Measurements from ENCODE around the gene AKR1C8. TPM values are rescaled to one million over a fixed set of nuclear protein-coding genes. Genes with fewer than 3 reads are reported as not detected.

Gene AKR1C8
- total RNA-seq, 6 donors from 2014 or later = 0.30 to 9.4 (median 0.53) TPM; not detected in 2

DNA sequence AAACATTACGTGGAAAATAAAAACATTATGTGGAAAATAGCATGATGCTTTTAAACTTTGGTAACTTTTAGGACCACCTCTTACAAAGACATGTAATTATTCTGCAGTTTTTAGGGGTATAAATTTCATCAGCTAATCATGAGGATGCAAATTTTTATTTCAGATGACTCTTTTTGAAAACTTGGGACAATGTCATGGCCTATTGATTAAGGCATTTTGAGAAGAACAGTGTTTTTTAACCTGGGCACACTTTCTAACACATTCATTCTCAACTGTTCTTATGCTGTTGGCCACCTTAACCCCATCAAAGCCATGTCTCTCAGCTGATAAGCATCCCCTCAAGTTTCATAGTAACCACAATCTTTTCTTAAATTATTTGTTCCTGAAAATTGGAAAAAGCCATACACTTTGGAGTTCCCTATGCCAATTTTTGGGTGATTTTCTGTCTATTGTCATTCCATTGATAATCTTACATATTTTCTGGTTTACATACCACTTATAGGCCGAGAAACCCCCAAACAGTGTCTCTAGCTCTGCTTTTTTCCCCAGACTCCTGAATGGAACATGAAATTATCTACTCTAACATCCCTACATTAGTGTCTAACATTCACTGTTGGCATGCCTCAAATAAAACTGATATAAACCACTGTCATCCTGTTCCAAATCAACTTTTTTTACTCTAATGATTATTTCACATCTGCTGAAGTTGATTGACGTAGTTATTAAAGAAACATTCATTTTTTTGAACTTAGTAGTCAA is 76.1 kb downstream of the AKR1C8 start:
- Histone ChIP-seq H3K27me3 (no peaks in the 10 kb centered on the region), H3K9me3 (no peaks in the 10 kb centered on the region), H3K36me3 (peaks cover 2 to 23% (median 7%) of the 10 kb centered on the region in 4 donors), H3K4me3 (no peak overlapping the region), H3K4me1 (no peaks in the 10 kb centered on the region), H3K27ac (no peak overlapping the region)
- ATAC-seq (ENCODE audit: low FRiP score in 2 of 2) (no peak), DNase-seq (no peak)
- TF ChIP-seq EP300 (IDR thresholded peaks at IDR 0.05) = no peak
- TF ChIP-seq, protein P1, sequence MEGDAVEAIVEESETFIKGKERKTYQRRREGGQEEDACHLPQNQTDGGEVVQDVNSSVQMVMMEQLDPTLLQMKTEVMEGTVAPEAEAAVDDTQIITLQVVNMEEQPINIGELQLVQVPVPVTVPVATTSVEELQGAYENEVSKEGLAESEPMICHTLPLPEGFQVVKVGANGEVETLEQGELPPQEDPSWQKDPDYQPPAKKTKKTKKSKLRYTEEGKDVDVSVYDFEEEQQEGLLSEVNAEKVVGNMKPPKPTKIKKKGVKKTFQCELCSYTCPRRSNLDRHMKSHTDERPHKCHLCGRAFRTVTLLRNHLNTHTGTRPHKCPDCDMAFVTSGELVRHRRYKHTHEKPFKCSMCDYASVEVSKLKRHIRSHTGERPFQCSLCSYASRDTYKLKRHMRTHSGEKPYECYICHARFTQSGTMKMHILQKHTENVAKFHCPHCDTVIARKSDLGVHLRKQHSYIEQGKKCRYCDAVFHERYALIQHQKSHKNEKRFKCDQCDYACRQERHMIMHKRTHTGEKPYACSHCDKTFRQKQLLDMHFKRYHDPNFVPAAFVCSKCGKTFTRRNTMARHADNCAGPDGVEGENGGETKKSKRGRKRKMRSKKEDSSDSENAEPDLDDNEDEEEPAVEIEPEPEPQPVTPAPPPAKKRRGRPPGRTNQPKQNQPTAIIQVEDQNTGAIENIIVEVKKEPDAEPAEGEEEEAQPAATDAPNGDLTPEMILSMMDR (IDR thresholded peaks at IDR 0.05) = no peak
- no peak for TF ChIP-seq POLR2AphosphoS5 (IDR thresholded peaks at IDR 0.05)
- no peak for TF ChIP-seq POLR2A (IDR thresholded peaks at IDR 0.05)
- 39 to 70% methylated on average over 3 of the region's 3 CpGs for WGBS, 2 donors

DNA sequence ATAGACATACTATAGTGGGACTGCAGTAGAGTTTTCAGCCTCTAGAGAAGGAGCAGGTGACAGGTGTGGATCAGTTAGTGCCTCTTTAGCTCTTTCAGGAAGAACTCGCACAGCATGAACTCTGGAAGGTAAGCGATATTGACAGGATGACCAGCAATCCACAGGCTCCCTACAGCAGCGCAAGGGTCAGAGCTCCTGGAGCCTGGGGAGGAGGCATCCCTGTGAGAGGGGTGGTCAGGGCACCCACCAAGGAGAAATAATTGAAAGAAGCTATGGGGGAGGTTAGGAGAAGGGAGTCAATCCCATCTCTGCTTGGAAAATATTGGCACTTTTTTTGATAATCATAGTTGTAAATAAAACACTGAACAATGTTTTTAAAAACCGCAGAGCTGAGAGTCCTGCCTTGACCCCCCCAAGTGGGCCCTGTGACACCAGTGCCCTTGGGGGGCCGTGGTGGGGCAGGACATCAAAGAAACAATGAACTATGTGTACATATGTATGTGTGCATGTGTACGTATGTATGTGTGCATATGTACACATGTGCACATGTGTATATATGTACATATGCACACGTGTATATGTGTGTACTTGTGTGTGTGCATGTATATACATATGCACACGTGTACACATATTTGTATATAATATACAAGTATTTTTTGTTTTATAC is 77.0 kb downstream of the AKR1C8 start:
- WGBS, 2 donors = 59 to 72% methylated on average over 8 of the region's 8 CpGs

DNA sequence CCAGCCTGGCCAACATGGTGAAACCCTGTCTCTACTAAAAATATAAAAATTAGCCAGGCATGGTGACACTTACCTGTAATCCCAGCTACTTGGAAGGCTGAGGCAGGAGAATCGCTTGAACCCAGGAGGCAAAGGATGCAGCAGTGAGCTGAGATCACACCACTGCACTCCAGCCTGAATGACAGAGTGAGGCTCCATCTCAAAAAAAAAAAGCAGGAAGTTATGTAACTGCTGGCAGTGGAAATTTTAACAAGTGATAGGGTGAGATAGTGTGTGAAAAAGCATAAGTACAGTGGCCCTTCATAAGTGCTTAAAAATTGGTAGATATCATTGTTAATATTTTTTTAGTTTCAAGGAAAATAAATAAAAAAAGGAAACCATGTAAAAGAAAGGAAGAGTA is 78.4 kb downstream of the AKR1C8 start:
- whole genome bisulfite sequencing, 2 donors = 50 to 83% methylated on average over 1 of the region's 1 CpG
- TF ChIP-seq POLR2AphosphoS5 (IDR thresholded peaks at IDR 0.05) (no peak), EP300 (IDR thresholded peaks at IDR 0.05) (no peak), POLR2A (IDR thresholded peaks at IDR 0.05) (no peak)
- TF ChIP-seq, protein P1 (IDR thresholded peaks at IDR 0.05) = no peak

More for the DNA sequence above, 77.0 kb downstream of the AKR1C8 start:
- no peaks in the 10 kb centered on the region for H3K9me3 ChIP-seq
- DNase-seq (no peak), ATAC-seq (ENCODE audit: low FRiP score in 2 of 2) (no peak)
- H3K27me3 ChIP-seq = no peaks in the 10 kb centered on the region
- TF ChIP-seq EP300 (IDR thresholded peaks at IDR 0.05) = no peak
- no peak for TF ChIP-seq POLR2A (IDR thresholded peaks at IDR 0.05)
- TF ChIP-seq, protein P1 (IDR thresholded peaks at IDR 0.05) = no peak
- TF ChIP-seq POLR2AphosphoS5 (IDR thresholded peaks at IDR 0.05) = no peak
- peaks cover 2 to 29% (median 10%) of the 10 kb centered on the region in 4 donors for H3K36me3 ChIP-seq
- H3K4me3 ChIP-seq = no peak overlapping the region
- no peaks in the 10 kb centered on the region for H3K4me1 ChIP-seq
- no peak overlapping the region for H3K27ac ChIP-seq

DNA sequence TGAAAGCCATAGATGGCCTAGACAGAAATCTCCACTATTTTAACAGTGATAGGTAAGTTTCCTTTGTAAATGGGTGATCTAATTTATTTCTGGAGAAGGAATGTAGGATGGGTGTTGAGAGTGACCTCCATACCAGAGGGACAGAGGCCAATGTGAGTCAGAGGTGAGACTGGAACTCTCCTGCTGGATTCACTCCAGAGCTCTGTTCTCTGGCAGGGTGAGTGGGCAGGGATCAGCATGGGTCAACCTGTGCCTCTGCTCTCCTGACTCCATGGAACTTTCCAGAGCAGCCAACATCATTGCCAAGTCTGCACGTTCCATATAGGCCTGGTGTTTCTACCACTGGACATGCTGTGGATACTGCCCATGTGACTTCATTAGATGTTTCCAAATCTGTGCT is 79.3 kb downstream of the AKR1C8 start:
- ATAC-seq (ENCODE audit: low FRiP score in 2 of 2) = no peak
- H3K27me3 ChIP-seq = no peaks in the 10 kb centered on the region
- TF ChIP-seq EP300 (IDR thresholded peaks at IDR 0.05) (no peak), POLR2A (IDR thresholded peaks at IDR 0.05) (no peak), POLR2AphosphoS5 (IDR thresholded peaks at IDR 0.05) (no peak)
- TF ChIP-seq, protein P1 (IDR thresholded peaks at IDR 0.05) = no peak
- H3K9me3 ChIP-seq = no peaks in the 10 kb centered on the region
- H3K4me1 ChIP-seq = no peaks in the 10 kb centered on the region
- no peak for DNase-seq
- H3K4me3 ChIP-seq = no peak overlapping the region
- H3K27ac ChIP-seq = no peak overlapping the region
- peaks cover 2 to 41% (median 12%) of the 10 kb centered on the region in 4 donors for H3K36me3 ChIP-seq
- 86 to 100% methylated on average over 1 of the region's 1 CpG for WGBS, 2 donors

More for the DNA sequence above, 78.4 kb downstream of the AKR1C8 start:
- H3K36me3 ChIP-seq = peaks cover 2 to 38% (median 12%) of the 10 kb centered on the region in 4 donors
- no peaks in the 10 kb centered on the region for H3K27me3 ChIP-seq
- ATAC-seq (ENCODE audit: low FRiP score in 2 of 2) = no peak
- no peaks in the 10 kb centered on the region for H3K9me3 ChIP-seq
- no peak for DNase-seq
- H3K4me3 ChIP-seq = no peak overlapping the region
- H3K4me1 ChIP-seq = no peaks in the 10 kb centered on the region
- no peak overlapping the region for H3K27ac ChIP-seq

Other genes starting within 250 kb of the AKR1C8 start
- gene AKR1C1, start 221.7 kb downstream of the AKR1C8 start, total RNA-seq = 100 to 1,000 TPM in 1 of 6 donors, 10 to 100 TPM in 5; 38.2 to 103 (median 44.3) TPM
- 10 to 100 TPM in 5 of 6 donors, 1 to 10 TPM in 1; 7.3 to 76.0 (median 28.6) TPM for gene AKR1C2, start 181.3 kb downstream of the AKR1C8 start, total RNA-seq
- gene AKR1C3, start 90.7 kb downstream of the AKR1C8 start, total RNA-seq = 100 to 1,000 TPM in 3 of 6 donors, 10 to 100 TPM in 3; 39.8 to 136 (median 96.0) TPM
- not detected for gene AKR1C4, start 11.7 kb upstream of the AKR1C8 start, total RNA-seq
- 1 to 10 TPM in 2 of 6 donors, not detected in 4; 1.3 to 1.6 TPM for gene UCN3, start 179.8 kb upstream of the AKR1C8 start, total RNA-seq
- under 1 TPM in 1 of 6 donors, not detected in 5; 0.59 TPM for gene TUBAL3, start 219.7 kb upstream of the AKR1C8 start, total RNA-seq
- 10 to 100 TPM; 24.1 to 85.0 (median 47.2) TPM for gene NET1, start 227.4 kb upstream of the AKR1C8 start, total RNA-seq